NCI-H82 treated with DMSO at 0.1 percent for 48 hours (cell line): Measurements from ENCODE around the gene MROH2A.

ENCODE experiments used
- DNase-seq: peaks from one replicate; lab custom pipeline; 2025; ENCODE audit not compliant: unreplicated experiment; lab: John Stamatoyannopoulos, UW

MROH2A gene

GRCh38 chr2:233799087-233799665, 21.0 kb downstream of the MROH2A start:
- DNase-seq: no peak

GRCh38 chr2:233799716-233800115, 21.6 kb downstream of the MROH2A start:
- no peak for DNase-seq

- DNase-seq: no peak
Measured at GRCh38 chr2:233800208-233800607, 22.1 kb downstream of the MROH2A start.

- DNase-seq: no peak
Measured at GRCh38 chr2:233801357-233802131, 23.4 kb downstream of the MROH2A start.

GRCh38 chr2:233802132-233802815, 24.1 kb downstream of the MROH2A start:
- DNase-seq: no peak

GRCh38 chr2:233803292-233803911, 25.3 kb downstream of the MROH2A start:
- no peak for DNase-seq

GRCh38 chr2:233803994-233804393, 25.9 kb downstream of the MROH2A start:
- DNase-seq: no peak

- no peak for DNase-seq
Measured at GRCh38 chr2:233807215-233807865, 29.2 kb downstream of the MROH2A start.

- no peak for DNase-seq
Measured at GRCh38 chr2:233807966-233808935, 30.1 kb downstream of the MROH2A start.

- no peak for DNase-seq
Measured at GRCh38 chr2:233810385-233810784, 32.3 kb downstream of the MROH2A start.

GRCh38 chr2:233811087-233811486, 33.0 kb downstream of the MROH2A start:
- DNase-seq: no peak

- DNase-seq: no peak
Measured at GRCh38 chr2:233811732-233812131, 33.6 kb downstream of the MROH2A start.

- DNase-seq: no peak
Measured at GRCh38 chr2:233813236-233814055, 35.3 kb downstream of the MROH2A start.

- DNase-seq: peak; percentile 29
Measured at GRCh38 chr2:233814056-233814835, 36.1 kb downstream of the MROH2A start.

GRCh38 chr2:233815861-233816260, 37.7 kb downstream of the MROH2A start:
- no peak for DNase-seq

- DNase-seq: peak; percentile 13
Measured at GRCh38 chr2:233816334-233816733, 38.2 kb downstream of the MROH2A start.

GRCh38 chr2:233816771-233817170, 38.6 kb downstream of the MROH2A start:
- DNase-seq: no peak

GRCh38 chr2:233817361-233817911, 39.3 kb downstream of the MROH2A start:
- DNase-seq: no peak
